ENCODE data around the gene BRSK2.

BRSK2 gene

GRCh38 chr11:1470681-1471611 lies 81.2 kb downstream of the BRSK2 start:
- DNase-seq, result no peak
- in situ Hi-C loops (cut with MboI; ENCODE audit: low pct_unique_long_range_greater_than_20kb, low sequenced_read_pairs), result no loop called here

GRCh38 chr11:1471736-1472135 lies 82.0 kb downstream of the BRSK2 start:
- no peak for DNase-seq
- in situ Hi-C loops (cut with MboI; ENCODE audit: low pct_unique_long_range_greater_than_20kb, low sequenced_read_pairs), result no loop called here

GRCh38 chr11:1472180-1473005 lies 82.7 kb downstream of the BRSK2 start:
- in situ Hi-C loops (cut with MboI; ENCODE audit: low pct_unique_long_range_greater_than_20kb, low sequenced_read_pairs), result no loop called here

GRCh38 chr11:1473011-1473628 lies 83.4 kb downstream of the BRSK2 start:
- DNase-seq, result no peak
- in situ Hi-C loops (cut with MboI; ENCODE audit: low pct_unique_long_range_greater_than_20kb, low sequenced_read_pairs), result no loop called here

More at GRCh38 chr11:1472180-1473005, 82.7 kb downstream of the BRSK2 start:
- no peak for DNase-seq

- DNase-seq, result no peak
- in situ Hi-C loops (cut with MboI; ENCODE audit: low pct_unique_long_range_greater_than_20kb, low sequenced_read_pairs), result no loop called here
These were observed 84.1 kb downstream of the BRSK2 start for GRCh38 chr11:1473786-1474185.

- in situ Hi-C loops (cut with MboI; ENCODE audit: low pct_unique_long_range_greater_than_20kb, low sequenced_read_pairs), result no loop called here
- no peak for DNase-seq
These were observed 86.1 kb downstream of the BRSK2 start for GRCh38 chr11:1475841-1476240.

- no peak for DNase-seq
These were observed 87.4 kb downstream of the BRSK2 start for GRCh38 chr11:1476940-1477736.

GRCh38 chr11:1478011-1478410 lies 88.3 kb downstream of the BRSK2 start:
- in situ Hi-C loops (cut with MboI; ENCODE audit: low pct_unique_long_range_greater_than_20kb, low sequenced_read_pairs), result no loop called here
- DNase-seq, result no peak

More at GRCh38 chr11:1476940-1477736, 87.4 kb downstream of the BRSK2 start:
- in situ Hi-C loops (cut with MboI; ENCODE audit: low pct_unique_long_range_greater_than_20kb, low sequenced_read_pairs), result no loop called here

- in situ Hi-C loops (cut with MboI; ENCODE audit: low pct_unique_long_range_greater_than_20kb, low sequenced_read_pairs), result no loop called here
- peak; percentile 91 for DNase-seq
These were observed 88.8 kb downstream of the BRSK2 start for GRCh38 chr11:1478544-1478943.

- in situ Hi-C loops (cut with MboI; ENCODE audit: low pct_unique_long_range_greater_than_20kb, low sequenced_read_pairs), result no loop called here
- DNase-seq, result no peak
These were observed 89.4 kb downstream of the BRSK2 start for GRCh38 chr11:1479006-1479677.

- in situ Hi-C loops (cut with MboI; ENCODE audit: low pct_unique_long_range_greater_than_20kb, low sequenced_read_pairs), result no loop called here
- DNase-seq, result no peak
These were observed 90.0 kb downstream of the BRSK2 start for GRCh38 chr11:1479678-1480118.

- in situ Hi-C loops (cut with MboI; ENCODE audit: low pct_unique_long_range_greater_than_20kb, low sequenced_read_pairs), result no loop called here
- no peak for DNase-seq
These were observed 90.4 kb downstream of the BRSK2 start for GRCh38 chr11:1480191-1480554.

- in situ Hi-C loops (cut with MboI; ENCODE audit: low pct_unique_long_range_greater_than_20kb, low sequenced_read_pairs), result no loop called here
These were observed 91.1 kb downstream of the BRSK2 start for GRCh38 chr11:1480555-1481482.

GRCh38 chr11:1481483-1481825 lies 91.7 kb downstream of the BRSK2 start:
- no peak for DNase-seq
- in situ Hi-C loops (cut with MboI; ENCODE audit: low pct_unique_long_range_greater_than_20kb, low sequenced_read_pairs), result no loop called here

More at GRCh38 chr11:1480555-1481482, 91.1 kb downstream of the BRSK2 start:
- no peak for DNase-seq

GRCh38 chr11:1481861-1482441 lies 92.2 kb downstream of the BRSK2 start:
- in situ Hi-C loops (cut with MboI; ENCODE audit: low pct_unique_long_range_greater_than_20kb, low sequenced_read_pairs), result no loop called here

GRCh38 chr11:1482581-1483444 lies 93.1 kb downstream of the BRSK2 start:
- in situ Hi-C loops (cut with MboI; ENCODE audit: low pct_unique_long_range_greater_than_20kb, low sequenced_read_pairs), result no loop called here
- DNase-seq, result no peak

More at GRCh38 chr11:1481861-1482441, 92.2 kb downstream of the BRSK2 start:
- DNase-seq, result no peak
